HCT116 (cell line): ENCODE data around the gene NAP1L1. TPM values are rescaled to one million over a fixed set of nuclear protein-coding genes. Genes with fewer than 3 reads are reported as not detected.

Source experiments
- ATAC-seq: fragments of 200-7000 bp; cut with Tn5 transposase; 2 replicates; pipeline ENCODE4 v1.9.1; 2020; ENCODE audit warnings: mild to moderate bottlenecking, moderate library complexity
- BruUV-seq: library from RNA; stranded (reverse); fragments of 400-500 nt; replicated peaks from 2 replicates; lab custom pipeline; 2021; lab: Mats Ljungman, UMichigan
- CTCF ChIA-PET: fragments of 300-600 bp; sonication (Branson Sonifier 250); formaldehyde crosslinking; loops from one replicate; lab custom pipeline; 2021; ENCODE audit warnings: antibody characterized with exemption; lab: Charles Lee
- POLR2A ChIA-PET: fragments of 300-600, 350-600 bp; sonication (Branson Sonifier 250); formaldehyde crosslinking; loops from one replicate; lab custom pipeline; 2021; ENCODE audit warnings: antibody characterized with exemption; lab: Charles Lee
- RAD21 ChIA-PET, 2 experiments: fragments of 300-600 bp; sonication (Branson Sonifier 250); formaldehyde crosslinking; loops; one replicate each; lab custom pipeline; 2023; ENCODE audit warnings: low total read pairs in 2 of 2; ENCODE audit not compliant: uncharacterized antibody in 2 of 2, unreplicated experiment in 2 of 2, low non-redundant PET in 1 of 2; lab: Charles Lee
- DNase-seq: peaks from one replicate; pipeline ENCODE4 v3.0.0-alpha.2; 2010; ENCODE audit warnings: low read depth, low spot score
- H2AFZ ChIP-seq: fragments of 200-600 bp; shearing (Covaris generic), sonication (generic); 2 replicates; pipeline ENCODE4 v1.6.1; 2017; ENCODE audit warnings: low read depth, mixed run types, mixed read lengths, antibody characterized with exemption, low read length; ENCODE audit not compliant: poor library complexity, severe bottlenecking
- H3K27ac ChIP-seq: 2 replicates; pipeline ENCODE4 v1.5.1; 2012; ENCODE audit warnings: low read depth, low read length
- H3K27me3 ChIP-seq: fragments of 200-600 bp; sonication (generic); 2 replicates; pipeline ENCODE4 v1.6.1; 2016; ENCODE audit warnings: mixed run types, low read length, mixed read lengths; ENCODE audit not compliant: insufficient read depth
- H3K36me3 ChIP-seq, 2 experiments: fragments of 200-500 bp in 1 of 2; fragments of 200-600 bp in 1 of 2; sonication (Bioruptor generic) in 1 of 2; sonication (generic) in 1 of 2; 2 replicates each; pipeline versions ENCODE4 v1.5.1 to v1.6.1; 2014 to 2016; ENCODE audit warnings: low read length in 2 of 2, inconsistent platforms in 1 of 2, mixed read lengths in 1 of 2, mixed run types in 1 of 2; ENCODE audit not compliant: insufficient read depth in 2 of 2, control insufficient read depth in 1 of 2
- H3K4me1 ChIP-seq, 2 experiments: fragments of 200-600 bp in 1 of 2; sonication (generic) in 1 of 2; 2 replicates each; pipeline versions ENCODE4 v1.5.1 to v1.6.1; 2012 to 2017; ENCODE audit warnings: low read length in 2 of 2, inconsistent platforms in 1 of 2, mild to moderate bottlenecking in 1 of 2, mixed read lengths in 1 of 2, mixed run types in 1 of 2, moderate library complexity in 1 of 2; ENCODE audit not compliant: insufficient read depth in 2 of 2, control insufficient read depth in 1 of 2
- H3K4me2 ChIP-seq: fragments of 200-600 bp; sonication (generic); 2 replicates; pipeline ENCODE4 v1.6.1; 2017; ENCODE audit warnings: mixed run types, low read length, mixed read lengths
- H3K4me3 ChIP-seq, 2 experiments: fragments of 200-600 bp in 1 of 2; sonication (generic) in 1 of 2; replicated peaks in 1 of 2; 2 replicates each; pipeline ENCODE4 v1.5.1; 2011 to 2016; ENCODE audit warnings: low read length in 2 of 2, control low read depth in 1 of 2, low read depth in 1 of 2, mild to moderate bottlenecking in 1 of 2, mixed read lengths in 1 of 2, mixed run types in 1 of 2
- H3K79me2 ChIP-seq: fragments of 200-600 bp; sonication (generic); 2 replicates; pipeline ENCODE4 v1.6.1; 2017; ENCODE audit warnings: mild to moderate bottlenecking, mixed run types, low read length, moderate library complexity, mixed read lengths; ENCODE audit not compliant: insufficient read depth
- H3K9ac ChIP-seq: fragments of 200-600 bp; sonication (generic); 2 replicates; pipeline ENCODE4 v1.6.1; 2016; ENCODE audit warnings: low read length, mixed read lengths
- H3K9me2 ChIP-seq: fragments of 200-600 bp; sonication (generic), shearing (Covaris generic); 2 replicates; pipeline ENCODE4 v1.6.1; 2017; ENCODE audit warnings: mixed run types, mild to moderate bottlenecking, moderate library complexity; ENCODE audit not compliant: insufficient read depth
- H3K9me3 ChIP-seq, 2 experiments: fragments of 200-500 bp in 1 of 2; fragments of 200-600 bp in 1 of 2; sonication (Bioruptor generic) in 1 of 2; sonication (generic) in 1 of 2; 2 replicates each; pipeline ENCODE4 v1.6.1; 2014 to 2017; ENCODE audit warnings: low read length in 2 of 2, mixed read lengths in 2 of 2, inconsistent platforms in 1 of 2, low read depth in 1 of 2, mild to moderate bottlenecking in 1 of 2, mixed run types in 1 of 2, moderate library complexity in 1 of 2; ENCODE audit not compliant: control insufficient read depth in 1 of 2, insufficient read depth in 1 of 2
- H4K20me1 ChIP-seq: fragments of 200-600 bp; sonication (generic), shearing (Covaris generic); 2 replicates; pipeline ENCODE4 v1.6.1; 2017; ENCODE audit warnings: mixed run types, mild to moderate bottlenecking, moderate library complexity; ENCODE audit not compliant: insufficient read depth
- intact Hi-C: fragments of 100-400 bp; cut with micrococcal nuclease; formaldehyde crosslinking; loops from 2 replicates; pipeline ENCODE4 v1.10.0; 2022
- total RNA-seq: library from RNA; stranded (reverse); gene quantifications from one replicate; pipeline ENCODE4 v1.2.1, GENCODE V29; 2021; ENCODE audit not compliant: unreplicated experiment
- TF ChIP-seq, protein P1 (sequence below), 3 experiments: fragments of 200-600 bp in 1 of 3; sonication (generic) in 1 of 3; IDR thresholded peaks in 2 of 3; conservative IDR thresholded peaks in 1 of 3; 2 replicates each; pipeline ENCODE4 v1.5.1; 2012 to 2017; ENCODE audit warnings: low read depth in 2 of 3, low read length in 2 of 3, antibody characterized with exemption in 1 of 3, borderline replicate concordance in 1 of 3, control low read depth in 1 of 3, mild to moderate bottlenecking in 1 of 3, mixed read lengths in 1 of 3, mixed run types in 1 of 3, moderate library complexity in 1 of 3; ENCODE audit not compliant: insufficient read depth in 1 of 3
- TF ChIP-seq, protein P2 (sequence below): IDR thresholded peaks from 2 replicates; pipeline ENCODE4 v1.6.1; 2011; ENCODE audit warnings: mild to moderate bottlenecking, low read length, moderate library complexity; ENCODE audit not compliant: insufficient replicate concordance; ENCODE audit errors: extremely low read depth

Gene NAP1L1
- total RNA-seq, 1 experiment from 2014 or later = 531 TPM

DNA sequence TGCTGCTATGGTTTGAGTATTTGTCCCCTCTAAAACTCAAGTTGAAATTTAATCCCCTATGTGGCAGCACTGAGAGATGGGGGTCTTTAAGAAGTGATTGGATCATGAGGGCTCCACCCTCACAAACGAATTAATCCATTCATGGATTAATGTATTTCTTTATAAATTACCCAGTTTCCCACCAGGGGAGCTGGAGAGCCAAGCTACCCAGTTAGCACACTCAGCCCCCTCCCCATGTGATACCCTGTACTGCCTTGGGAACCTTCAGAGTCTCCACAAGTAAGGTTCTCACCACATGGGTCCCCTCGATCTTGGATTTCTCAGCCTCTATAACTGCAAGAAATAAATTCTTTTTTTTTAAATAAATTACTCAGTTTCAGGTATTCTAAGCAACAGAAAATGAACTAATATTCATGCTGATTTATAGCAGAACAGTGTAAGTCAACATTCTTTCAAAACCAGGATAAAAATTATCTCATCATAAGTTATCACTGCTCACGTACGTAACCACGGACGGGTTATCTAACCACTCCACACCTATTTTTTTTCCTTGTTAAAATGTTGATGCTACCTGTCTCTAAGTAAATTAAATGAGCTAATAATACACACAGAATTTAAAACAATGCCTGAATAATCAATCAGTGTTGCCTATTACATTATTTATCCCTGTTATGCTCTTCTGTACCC is 3.6 kb downstream of the NAP1L1 start:
- Histone ChIP-seq H3K79me2 (peaks cover 84% of the 10 kb centered on the region), H2AFZ (no peak overlapping the region), H3K4me2 (no peak overlapping the region), H3K9me2 (no peaks in the 10 kb centered on the region), H3K36me3 (peaks cover 0 to 12% of the 10 kb centered on the region in 2 experiments; a peak in 2 of 4 replicates), H3K4me1 (peaks cover 10 to 23% of the 10 kb centered on the region in 2 experiments; a peak in 3 of 4 replicates), H3K27ac (no peak overlapping the region), H3K9me3 (no peaks in the 10 kb centered on the region), H3K27me3 (no peaks in the 10 kb centered on the region), H4K20me1 (peaks cover 29% of the 10 kb centered on the region; the same call in 1 of the 2 replicates), H3K9ac (no peak overlapping the region), H3K4me3 (no peak overlapping the region)
- BruUV-seq = no TSS peak
- ChIA-PET CTCF (no interaction called here), RAD21 (no interaction called here), POLR2A (no interaction called here)
- ATAC-seq (no peak), DNase-seq (no peak)
- TF ChIP-seq, protein P1, sequence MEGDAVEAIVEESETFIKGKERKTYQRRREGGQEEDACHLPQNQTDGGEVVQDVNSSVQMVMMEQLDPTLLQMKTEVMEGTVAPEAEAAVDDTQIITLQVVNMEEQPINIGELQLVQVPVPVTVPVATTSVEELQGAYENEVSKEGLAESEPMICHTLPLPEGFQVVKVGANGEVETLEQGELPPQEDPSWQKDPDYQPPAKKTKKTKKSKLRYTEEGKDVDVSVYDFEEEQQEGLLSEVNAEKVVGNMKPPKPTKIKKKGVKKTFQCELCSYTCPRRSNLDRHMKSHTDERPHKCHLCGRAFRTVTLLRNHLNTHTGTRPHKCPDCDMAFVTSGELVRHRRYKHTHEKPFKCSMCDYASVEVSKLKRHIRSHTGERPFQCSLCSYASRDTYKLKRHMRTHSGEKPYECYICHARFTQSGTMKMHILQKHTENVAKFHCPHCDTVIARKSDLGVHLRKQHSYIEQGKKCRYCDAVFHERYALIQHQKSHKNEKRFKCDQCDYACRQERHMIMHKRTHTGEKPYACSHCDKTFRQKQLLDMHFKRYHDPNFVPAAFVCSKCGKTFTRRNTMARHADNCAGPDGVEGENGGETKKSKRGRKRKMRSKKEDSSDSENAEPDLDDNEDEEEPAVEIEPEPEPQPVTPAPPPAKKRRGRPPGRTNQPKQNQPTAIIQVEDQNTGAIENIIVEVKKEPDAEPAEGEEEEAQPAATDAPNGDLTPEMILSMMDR (IDR thresholded peaks at IDR 0.05 in 2 of 3, conservative IDR thresholded peaks at IDR 0.05 in 1 of 3; ENCODE audit: borderline replicate concordance in 1 of 3, insufficient read depth in 1 of 3, low read depth in 2 of 3, low read length in 2 of 3) = peak in 2 of 3 experiments; percentile 6 to 30; a peak in 2 of 6 replicates
- TF ChIP-seq, protein P2, sequence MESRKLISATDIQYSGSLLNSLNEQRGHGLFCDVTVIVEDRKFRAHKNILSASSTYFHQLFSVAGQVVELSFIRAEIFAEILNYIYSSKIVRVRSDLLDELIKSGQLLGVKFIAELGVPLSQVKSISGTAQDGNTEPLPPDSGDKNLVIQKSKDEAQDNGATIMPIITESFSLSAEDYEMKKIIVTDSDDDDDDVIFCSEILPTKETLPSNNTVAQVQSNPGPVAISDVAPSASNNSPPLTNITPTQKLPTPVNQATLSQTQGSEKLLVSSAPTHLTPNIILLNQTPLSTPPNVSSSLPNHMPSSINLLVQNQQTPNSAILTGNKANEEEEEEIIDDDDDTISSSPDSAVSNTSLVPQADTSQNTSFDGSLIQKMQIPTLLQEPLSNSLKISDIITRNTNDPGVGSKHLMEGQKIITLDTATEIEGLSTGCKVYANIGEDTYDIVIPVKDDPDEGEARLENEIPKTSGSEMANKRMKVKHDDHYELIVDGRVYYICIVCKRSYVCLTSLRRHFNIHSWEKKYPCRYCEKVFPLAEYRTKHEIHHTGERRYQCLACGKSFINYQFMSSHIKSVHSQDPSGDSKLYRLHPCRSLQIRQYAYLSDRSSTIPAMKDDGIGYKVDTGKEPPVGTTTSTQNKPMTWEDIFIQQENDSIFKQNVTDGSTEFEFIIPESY = no peak
- intact Hi-C loops = loop anchor here (5.0 kb wide), 1 partner anchor 476 kb away; the partner anchor contains the start of gene OSBPL8
